Thyroid gland (tissue), 4 donors: ENCODE results near the gene ATP6V1G3.

Experiments
- POLR2A ChIP-seq, 2 donors: fragments of 450-650 bp; IDR thresholded peaks; one replicate each; pipeline ENCODE4 v1.6.1; 2017; ENCODE audit warnings: antibody characterized with exemption in 2 of 2, mild to moderate bottlenecking in 2 of 2, moderate library complexity in 1 of 2
- TF ChIP-seq, protein P1 (sequence below), 6 experiments: fragments of 200-600 bp in 3 of 6; fragments of 450-650 bp in 3 of 6; sonication (generic) in 3 of 6; IDR thresholded peaks; one replicate each; pipeline ENCODE4 v1.5.1; 2016 to 2019; ENCODE audit warnings: antibody characterized with exemption in 6 of 6, mild to moderate bottlenecking in 2 of 6, inconsistent platforms in 1 of 6, moderate library complexity in 1 of 6

DNA sequence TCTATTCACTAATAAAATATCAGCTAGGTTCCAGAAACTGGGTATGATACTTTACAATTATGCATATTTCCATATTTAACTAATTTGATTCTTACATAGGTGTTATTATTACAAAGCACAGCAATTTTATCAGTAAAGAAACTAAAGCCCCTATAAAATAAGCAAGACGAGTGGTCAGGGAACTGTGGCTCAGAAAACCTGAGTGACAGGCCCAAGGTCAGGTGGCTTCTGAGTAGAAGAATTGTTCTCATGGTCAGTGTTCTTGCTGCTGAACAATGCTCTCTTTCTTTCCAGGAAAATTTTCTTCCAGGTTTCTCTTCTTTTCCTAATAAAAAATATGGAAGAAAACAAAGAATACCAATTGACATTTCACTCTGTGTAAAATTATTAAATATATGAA is 2.2 kb upstream of the ATP6V1G3 start:
- TF ChIP-seq, protein P1, sequence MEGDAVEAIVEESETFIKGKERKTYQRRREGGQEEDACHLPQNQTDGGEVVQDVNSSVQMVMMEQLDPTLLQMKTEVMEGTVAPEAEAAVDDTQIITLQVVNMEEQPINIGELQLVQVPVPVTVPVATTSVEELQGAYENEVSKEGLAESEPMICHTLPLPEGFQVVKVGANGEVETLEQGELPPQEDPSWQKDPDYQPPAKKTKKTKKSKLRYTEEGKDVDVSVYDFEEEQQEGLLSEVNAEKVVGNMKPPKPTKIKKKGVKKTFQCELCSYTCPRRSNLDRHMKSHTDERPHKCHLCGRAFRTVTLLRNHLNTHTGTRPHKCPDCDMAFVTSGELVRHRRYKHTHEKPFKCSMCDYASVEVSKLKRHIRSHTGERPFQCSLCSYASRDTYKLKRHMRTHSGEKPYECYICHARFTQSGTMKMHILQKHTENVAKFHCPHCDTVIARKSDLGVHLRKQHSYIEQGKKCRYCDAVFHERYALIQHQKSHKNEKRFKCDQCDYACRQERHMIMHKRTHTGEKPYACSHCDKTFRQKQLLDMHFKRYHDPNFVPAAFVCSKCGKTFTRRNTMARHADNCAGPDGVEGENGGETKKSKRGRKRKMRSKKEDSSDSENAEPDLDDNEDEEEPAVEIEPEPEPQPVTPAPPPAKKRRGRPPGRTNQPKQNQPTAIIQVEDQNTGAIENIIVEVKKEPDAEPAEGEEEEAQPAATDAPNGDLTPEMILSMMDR (IDR thresholded peaks at IDR 0.05), result no peak
- no peak for TF ChIP-seq POLR2A (IDR thresholded peaks at IDR 0.05)
